ENCODE measurements around the gene PIK3R6. TPM values are rescaled to one million over a fixed set of nuclear protein-coding genes. Genes with fewer than 3 reads are reported as not detected.

Gene PIK3R6
- total RNA-seq, 4 donors from 2014 or later: 0.59 to 4.8 (median 1.7) TPM

DNA sequence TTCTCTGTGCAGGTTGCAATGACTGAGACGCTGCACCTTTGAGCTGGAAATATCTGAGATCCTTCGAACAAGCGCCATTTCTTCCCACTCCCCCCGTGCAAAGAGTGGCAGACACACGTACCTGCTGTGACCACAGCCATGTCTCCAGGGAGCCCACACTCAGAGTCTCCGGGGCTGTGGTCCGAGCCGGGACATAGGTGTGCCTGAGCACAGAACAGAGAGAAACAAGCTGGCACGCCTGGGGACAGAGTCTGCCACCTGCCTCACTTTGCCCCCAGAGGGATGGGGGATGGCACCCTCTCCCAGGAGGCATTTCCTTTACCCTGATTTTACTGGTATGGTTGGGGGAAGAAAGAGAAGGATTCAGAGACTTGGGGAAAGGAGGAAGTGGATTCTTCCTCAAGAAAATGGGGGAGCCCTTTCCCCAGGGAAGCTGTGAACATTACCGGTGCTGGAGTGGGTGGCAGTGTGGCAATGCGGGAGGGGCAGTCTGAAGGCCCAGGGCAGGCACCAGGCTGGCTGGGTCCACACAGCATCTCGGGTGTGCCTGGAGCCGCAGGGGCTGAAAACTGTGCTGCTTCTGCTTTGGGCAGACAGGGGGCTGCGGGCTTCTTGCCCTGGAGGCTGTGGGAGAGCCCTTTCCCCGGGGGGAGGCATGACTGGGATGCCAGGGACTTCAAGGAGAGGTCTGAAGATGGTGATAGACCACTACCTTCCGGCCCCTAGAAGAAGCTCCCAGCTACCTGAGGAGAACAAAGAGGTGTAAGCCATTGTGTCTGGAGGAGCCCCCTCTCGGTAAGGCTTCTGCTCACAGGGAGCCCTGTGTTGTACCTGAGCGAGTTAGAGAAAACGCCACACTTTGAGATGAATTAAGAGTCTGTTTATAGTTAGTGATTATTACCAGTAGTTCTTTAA, 6.6 kb upstream of the PIK3R6 start:
- H3K9me3 ChIP-seq: no peaks in the 10 kb centered on the region
- no peaks in the 10 kb centered on the region for H3K36me3 ChIP-seq
- H3K27ac ChIP-seq: no peak overlapping the region
- H3K4me3 ChIP-seq: no peak overlapping the region
- WGBS, 2 donors: 47 to 62% methylated on average over 19 of the region's 19 CpGs
- peaks cover 0 to 11% of the 10 kb centered on the region in 2 donors for H3K27me3 ChIP-seq
- TF ChIP-seq, protein P1, sequence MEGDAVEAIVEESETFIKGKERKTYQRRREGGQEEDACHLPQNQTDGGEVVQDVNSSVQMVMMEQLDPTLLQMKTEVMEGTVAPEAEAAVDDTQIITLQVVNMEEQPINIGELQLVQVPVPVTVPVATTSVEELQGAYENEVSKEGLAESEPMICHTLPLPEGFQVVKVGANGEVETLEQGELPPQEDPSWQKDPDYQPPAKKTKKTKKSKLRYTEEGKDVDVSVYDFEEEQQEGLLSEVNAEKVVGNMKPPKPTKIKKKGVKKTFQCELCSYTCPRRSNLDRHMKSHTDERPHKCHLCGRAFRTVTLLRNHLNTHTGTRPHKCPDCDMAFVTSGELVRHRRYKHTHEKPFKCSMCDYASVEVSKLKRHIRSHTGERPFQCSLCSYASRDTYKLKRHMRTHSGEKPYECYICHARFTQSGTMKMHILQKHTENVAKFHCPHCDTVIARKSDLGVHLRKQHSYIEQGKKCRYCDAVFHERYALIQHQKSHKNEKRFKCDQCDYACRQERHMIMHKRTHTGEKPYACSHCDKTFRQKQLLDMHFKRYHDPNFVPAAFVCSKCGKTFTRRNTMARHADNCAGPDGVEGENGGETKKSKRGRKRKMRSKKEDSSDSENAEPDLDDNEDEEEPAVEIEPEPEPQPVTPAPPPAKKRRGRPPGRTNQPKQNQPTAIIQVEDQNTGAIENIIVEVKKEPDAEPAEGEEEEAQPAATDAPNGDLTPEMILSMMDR (IDR thresholded peaks at IDR 0.05): no peak
- TF ChIP-seq EP300 (IDR thresholded peaks at IDR 0.05) (no peak), POLR2A (IDR thresholded peaks at IDR 0.05) (no peak)
- peaks cover 0 to 14% (median 0%) of the 10 kb centered on the region in 4 donors for H3K4me1 ChIP-seq
- no peak for DNase-seq (ENCODE audit: low spot score in 2 of 2)

DNA sequence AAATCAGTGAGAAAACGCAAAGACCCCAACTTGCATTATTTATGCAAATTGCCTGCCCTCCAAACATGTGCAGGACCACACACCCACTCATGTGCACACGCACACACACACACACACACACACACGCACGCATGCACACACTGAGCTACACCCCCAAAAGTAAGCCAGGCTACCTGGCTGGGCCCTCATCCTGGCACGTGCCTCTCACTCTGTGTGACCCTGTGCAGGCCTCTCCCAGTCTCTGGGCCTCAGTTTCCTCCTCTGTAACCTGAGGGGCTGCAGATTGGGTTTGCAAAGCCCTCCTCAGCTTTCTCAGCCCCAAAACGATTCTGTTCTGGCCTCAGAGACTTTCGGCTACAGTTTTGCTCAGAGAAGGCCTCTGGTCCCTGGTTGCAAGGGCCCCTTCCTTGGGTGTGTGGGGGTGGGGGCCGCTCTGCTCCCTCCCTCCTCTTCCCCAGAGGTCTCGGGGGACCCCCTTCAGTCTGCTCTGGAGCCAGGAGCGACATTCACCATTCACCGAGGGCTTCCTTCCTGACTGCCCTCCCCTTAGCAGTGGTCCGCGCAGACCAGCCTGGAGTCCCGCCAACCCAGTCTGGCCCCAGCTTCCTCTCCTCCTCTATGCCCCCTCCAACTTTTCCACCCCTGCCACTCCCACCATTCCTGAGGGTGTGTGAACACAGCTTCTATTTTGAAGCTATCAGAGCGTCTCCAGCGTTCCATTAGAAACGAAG, 5.4 kb upstream of the PIK3R6 start:
- peaks cover 0 to 11% of the 10 kb centered on the region in 2 donors for H3K27me3 ChIP-seq
- H3K36me3 ChIP-seq: no peaks in the 10 kb centered on the region
- H3K4me1 ChIP-seq: peaks cover 0 to 14% (median 0%) of the 10 kb centered on the region in 4 donors
- no peaks in the 10 kb centered on the region for H3K9me3 ChIP-seq
- no peak overlapping the region for H3K4me3 ChIP-seq
- no peak overlapping the region for H3K27ac ChIP-seq
- 36 to 37% methylated on average over 17 of the region's 17 CpGs for WGBS, 2 donors
- TF ChIP-seq, protein P1 (IDR thresholded peaks at IDR 0.05): no peak
- TF ChIP-seq POLR2A (IDR thresholded peaks at IDR 0.05) (no peak), EP300 (IDR thresholded peaks at IDR 0.05) (no peak)
- DNase-seq (ENCODE audit: low spot score in 2 of 2): no peak

DNA sequence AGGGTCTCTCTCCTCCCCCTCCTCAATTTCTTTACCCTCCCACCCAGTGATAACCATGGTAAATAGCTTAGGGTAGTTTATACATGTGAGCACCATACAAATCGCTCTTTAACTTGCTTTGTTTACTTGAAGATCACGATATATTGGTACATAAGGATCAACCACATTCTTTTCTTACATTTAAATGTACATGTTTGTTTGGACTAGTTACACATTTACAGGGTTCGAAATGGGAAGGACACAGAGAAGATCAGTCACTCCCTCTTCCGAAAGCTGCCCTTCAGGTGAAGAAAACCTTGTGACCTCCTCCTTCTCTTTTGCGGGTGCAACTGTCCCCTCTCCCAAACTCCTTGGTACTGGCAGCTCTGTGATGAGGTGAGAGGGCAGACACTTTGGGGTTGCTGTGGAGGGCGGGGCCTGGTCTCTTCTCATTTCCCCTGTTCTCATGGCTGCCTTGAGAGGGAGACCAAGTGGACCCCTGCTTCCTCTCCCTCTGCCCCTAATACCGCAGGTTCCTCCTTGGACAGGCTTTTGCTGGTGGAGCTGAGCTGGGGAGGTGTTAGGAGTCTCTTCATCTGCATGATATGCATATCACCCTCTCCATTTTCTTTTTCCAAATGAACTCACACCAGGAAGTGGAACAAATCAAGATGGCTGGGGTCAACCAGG, 4.7 kb upstream of the PIK3R6 start:
- Histone ChIP-seq H3K27ac (no peak overlapping the region), H3K4me1 (peaks cover 0 to 14% (median 0%) of the 10 kb centered on the region in 4 donors), H3K4me3 (no peak overlapping the region), H3K9me3 (no peaks in the 10 kb centered on the region), H3K27me3 (peaks cover 0 to 11% of the 10 kb centered on the region in 2 donors), H3K36me3 (no peaks in the 10 kb centered on the region)
- WGBS, 2 donors: 91 to 93% methylated on average over 7 of the region's 7 CpGs
- DNase-seq (ENCODE audit: low spot score in 2 of 2): no peak
- TF ChIP-seq, protein P1 (IDR thresholded peaks at IDR 0.05): no peak
- TF ChIP-seq EP300 (IDR thresholded peaks at IDR 0.05) (no peak), POLR2A (IDR thresholded peaks at IDR 0.05) (no peak)

DNA sequence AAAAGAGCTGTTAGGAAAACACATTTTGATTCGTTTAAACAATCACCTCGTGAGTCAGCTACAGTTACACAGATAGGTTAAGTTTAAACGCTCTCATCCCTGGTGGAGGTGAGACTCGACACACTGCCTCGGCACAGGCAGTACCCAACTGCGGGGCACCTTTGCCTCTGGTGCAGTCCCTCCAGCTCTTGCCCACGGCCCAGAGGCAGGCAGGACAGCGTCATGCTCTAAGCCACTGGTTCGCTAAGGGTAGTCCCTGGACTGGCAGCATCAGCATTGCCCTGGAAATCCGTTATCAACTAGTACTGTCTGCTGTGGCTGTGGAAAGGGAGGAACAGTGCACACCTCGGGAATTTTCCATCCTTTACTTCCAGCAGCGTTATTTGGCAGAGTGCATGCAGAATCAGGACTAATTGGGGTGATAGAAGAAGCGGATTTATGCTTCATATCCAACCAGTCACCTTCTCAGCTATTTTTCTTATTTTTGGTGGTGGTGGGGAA, 3.7 kb upstream of the PIK3R6 start:
- Histone ChIP-seq H3K4me3 (no peak overlapping the region), H3K27ac (no peak overlapping the region), H3K9me3 (no peaks in the 10 kb centered on the region), H3K4me1 (peaks cover 0 to 14% (median 0%) of the 10 kb centered on the region in 4 donors), H3K36me3 (no peaks in the 10 kb centered on the region), H3K27me3 (peaks cover 0 to 11% of the 10 kb centered on the region in 2 donors)
- no peak for TF ChIP-seq EP300 (IDR thresholded peaks at IDR 0.05)
- TF ChIP-seq, protein P1 (IDR thresholded peaks at IDR 0.05): no peak
- no peak for TF ChIP-seq POLR2A (IDR thresholded peaks at IDR 0.05)
- DNase-seq (ENCODE audit: low spot score in 2 of 2): no peak
- WGBS, 2 donors: 84 to 88% methylated on average over 13 of the region's 13 CpGs
